ENCODE data around the gene ZNF581. TPM values are rescaled to one million over a fixed set of nuclear protein-coding genes. Genes with fewer than 3 reads are reported as not detected.

The ZNF581 gene
- polyA plus RNA-seq, 1 of the 3 experiments (the other 2 are of a cell fraction): 24.7 TPM

- POLR2A ChIA-PET: no interaction called here
- 95% methylated on average over 32 of the region's 40 CpGs for WGBS (ENCODE audit: low lambda C conversion rate)
- Histone ChIP-seq H3F3A (replicated peaks; ENCODE audit: insufficient read depth) (peaks cover 12% of the 10 kb centered on the region), H3K4me3 (ENCODE audit: low read depth in 2 of 2, low read length in 1 of 2) (no peak overlapping the region), H2AFZ (ENCODE audit: low read depth) (no peak overlapping the region), H3K27ac (ENCODE audit: low read depth in 2 of 2, low read length in 1 of 2) (no peak overlapping the region), H3K27me3 (ENCODE audit: insufficient read depth) (no peaks in the 10 kb centered on the region), H4K20me1 (ENCODE audit: insufficient read depth) (no peaks in the 10 kb centered on the region), H3K4me2 (no peak overlapping the region), H3K9me3 (no peaks in the 10 kb centered on the region), H3K36me3 (replicated peaks in 1 of 2; ENCODE audit: control insufficient read depth in 1 of 2, insufficient read depth in 2 of 2, low read length in 1 of 2) (peaks cover 0 to 6% of the 10 kb centered on the region in 2 experiments), H3K4me1 (ENCODE audit: control insufficient read depth in 1 of 2, insufficient read depth in 2 of 2, low read depth in 1 of 2, low read length in 1 of 2) (peaks cover 0 to 2% of the 10 kb centered on the region in 2 experiments; a peak in 1 of 4 replicates), H3K9ac (no peak overlapping the region), H3K79me2 (ENCODE audit: insufficient read depth) (peaks cover 11% of the 10 kb centered on the region; the same call in 1 of the 2 replicates), H3K9me2 (no peaks in the 10 kb centered on the region)
- no peak for DNase-seq
- TF ChIP-seq USF2 (IDR thresholded peaks at IDR 0.05; ENCODE audit: borderline replicate concordance, low read depth, low read length): no peak
- no peak for TF ChIP-seq EZH2phosphoT487 (IDR thresholded peaks at IDR 0.05; ENCODE audit: borderline replicate concordance, low read depth)
- no peak for TF ChIP-seq TEAD4 (IDR thresholded peaks at IDR 0.05; ENCODE audit: borderline replicate concordance, insufficient read depth)
- TF ChIP-seq POLR2AphosphoS5 (IDR thresholded peaks at IDR 0.05; ENCODE audit: low read depth, low read length): no peak
- TF ChIP-seq MXI1 (IDR thresholded peaks at IDR 0.05; ENCODE audit: low read depth, low read length): no peak
- no peak for TF ChIP-seq CTCF (IDR thresholded peaks at IDR 0.05)
- no peak for TF ChIP-seq ZBTB33 (IDR thresholded peaks at IDR 0.05; ENCODE audit: borderline replicate concordance, low read depth)
- no peak for TF ChIP-seq GABPA (IDR thresholded peaks at IDR 0.05; ENCODE audit: low read depth)
- CTCF ChIA-PET: interaction anchor here (0.6 to 6.7 kb wide), 2 partner anchors 10 to 250 kb away, joined by 3 to 40 read pairs; no protein-coding TSS in a partner anchor
These were observed 21.0 kb upstream of the ZNF581 start for GRCh38 chr19:55622242-55622969.

- no peaks in the 10 kb centered on the region for H3K9me3 ChIP-seq
- H3K4me3 ChIP-seq (ENCODE audit: low read depth in 2 of 2, low read length in 1 of 2): no peak overlapping the region
- peaks cover 0 to 3% of the 10 kb centered on the region in 2 experiments for H3K36me3 ChIP-seq (replicated peaks in 1 of 2; ENCODE audit: control insufficient read depth in 1 of 2, insufficient read depth in 2 of 2, low read length in 1 of 2)
- H3K9me2 ChIP-seq: no peaks in the 10 kb centered on the region
- CTCF ChIA-PET: interaction anchor here (0.7 to 4.7 kb wide), 5 partner anchors 10 to 321 kb away, joined by 3 to 30 read pairs (median 9); partner anchors contain the start of gene ZNF865
- DNase-seq: peak; percentile 9
- no peak for TF ChIP-seq RAD21 (IDR thresholded peaks at IDR 0.05; ENCODE audit: low read length)
- no peak for TF ChIP-seq IRF3 (IDR thresholded peaks at IDR 0.05; ENCODE audit: low read depth, low read length)
- 95% methylated on average over 7 of the region's 7 CpGs for WGBS (ENCODE audit: low lambda C conversion rate)
- no peak overlapping the region for H3K27ac ChIP-seq (ENCODE audit: low read depth in 2 of 2, low read length in 1 of 2)
- POLR2A ChIA-PET: no interaction called here
- H3K27me3 ChIP-seq (ENCODE audit: insufficient read depth): no peaks in the 10 kb centered on the region
- peak overlapping the region; percentile 29; the same call in 1 of the 2 replicates for H3K4me2 ChIP-seq
- peaks cover 11% of the 10 kb centered on the region; the same call in 1 of the 2 replicates for H3K79me2 ChIP-seq (ENCODE audit: insufficient read depth)
- no peak overlapping the region for H3K9ac ChIP-seq
- H3F3A ChIP-seq (replicated peaks; ENCODE audit: insufficient read depth): peaks cover 12% of the 10 kb centered on the region
- no peaks in the 10 kb centered on the region for H4K20me1 ChIP-seq (ENCODE audit: insufficient read depth)
- H3K4me1 ChIP-seq (ENCODE audit: control insufficient read depth in 1 of 2, insufficient read depth in 2 of 2, low read depth in 1 of 2, low read length in 1 of 2): peaks cover 0 to 2% of the 10 kb centered on the region in 2 experiments; a peak in 1 of 4 replicates
- no peak overlapping the region for H2AFZ ChIP-seq (ENCODE audit: low read depth)
These were observed 20.3 kb upstream of the ZNF581 start for GRCh38 chr19:55623130-55623529.

All from SK-N-SH (cell line).